H9 (cell line): ENCODE data around the gene PRAMEF17. TPM values are rescaled to one million over a fixed set of nuclear protein-coding genes. Genes with fewer than 3 reads are reported as not detected.
"Not testable (repeated sequence)": the region's sequence is repeated elsewhere in the genome, so short reads cannot be mapped to it uniquely, and the experiment has no call there.

Source experiments
- DNase-seq: peaks from one replicate; pipeline ENCODE4 v3.0.0-alpha.2; 2017
- H2AFZ ChIP-seq: one replicate; pipeline ENCODE4 v1.6.1; 2013; ENCODE audit warnings: mild to moderate bottlenecking, low read length, control low read depth, moderate library complexity
- H2AK5ac ChIP-seq: 2 replicates; pipeline ENCODE4 v1.6.1; 2013; ENCODE audit warnings: low read length, control low read depth, mixed read lengths; ENCODE audit not compliant: insufficient read length
- H2BK120ac ChIP-seq: one replicate; pipeline ENCODE4 v1.6.1; 2013; ENCODE audit warnings: low read depth, mild to moderate bottlenecking, low read length, control low read depth, inconsistent platforms; ENCODE audit not compliant: poor library complexity, severe bottlenecking
- H2BK12ac ChIP-seq: 2 replicates; pipeline ENCODE4 v1.6.1; 2013; ENCODE audit warnings: low read length, control low read depth, mixed read lengths, low read depth; ENCODE audit not compliant: insufficient read length
- H2BK15ac ChIP-seq: 2 replicates; pipeline ENCODE4 v1.6.1; 2013; ENCODE audit warnings: low read depth, low read length, control low read depth
- H2BK20ac ChIP-seq: one replicate; pipeline ENCODE4 v1.6.1; 2013; ENCODE audit warnings: low read depth, mild to moderate bottlenecking, low read length, control low read depth, inconsistent platforms; ENCODE audit not compliant: poor library complexity, severe bottlenecking
- H2BK5ac ChIP-seq: 2 replicates; pipeline ENCODE4 v1.6.1; 2013; ENCODE audit warnings: low read length, control low read depth, mixed read lengths; ENCODE audit not compliant: insufficient read length
- H3K14ac ChIP-seq: 2 replicates; pipeline ENCODE4 v1.6.1; 2013; ENCODE audit warnings: low read length, control low read depth; ENCODE audit not compliant: insufficient read depth
- H3K18ac ChIP-seq: 2 replicates; pipeline ENCODE4 v1.6.1; 2013; ENCODE audit warnings: low read depth, mild to moderate bottlenecking, mixed read lengths, low read length, control low read depth; ENCODE audit not compliant: insufficient read length
- H3K23ac ChIP-seq: 2 replicates; pipeline ENCODE4 v1.6.1; 2013; ENCODE audit warnings: low read length, control low read depth, mixed read lengths, low read depth; ENCODE audit not compliant: insufficient read length
- H3K23me2 ChIP-seq: 2 replicates; pipeline ENCODE4 v1.6.1; 2013; ENCODE audit warnings: low read depth, mild to moderate bottlenecking, mixed read lengths, low read length, control low read depth; ENCODE audit not compliant: insufficient read length, poor library complexity, severe bottlenecking
- H3K27ac ChIP-seq: 2 replicates; pipeline ENCODE4 v1.5.1; 2013; ENCODE audit warnings: low read length, control low read depth, mixed read lengths, low read depth; ENCODE audit not compliant: insufficient read length
- H3K27me3 ChIP-seq: 2 replicates; pipeline ENCODE4 v1.6.1; 2013; ENCODE audit warnings: low read length, control low read depth, inconsistent platforms; ENCODE audit not compliant: insufficient read depth
- H3K4ac ChIP-seq: 2 replicates; pipeline ENCODE4 v1.6.1; 2013; ENCODE audit warnings: low read depth, mild to moderate bottlenecking, control low read depth, inconsistent platforms, low read length, moderate library complexity
- H3K4me1 ChIP-seq: 2 replicates; pipeline ENCODE4 v1.6.1; 2013; ENCODE audit warnings: low read length, control low read depth, inconsistent platforms; ENCODE audit not compliant: insufficient read depth
- H3K4me2 ChIP-seq: 2 replicates; pipeline ENCODE4 v1.6.1; 2013; ENCODE audit warnings: low read length, control low read depth, mixed read lengths; ENCODE audit not compliant: insufficient read length, insufficient read depth
- H3K56ac ChIP-seq: 2 replicates; pipeline ENCODE4 v1.6.1; 2013; ENCODE audit warnings: low read depth, mild to moderate bottlenecking, mixed read lengths, low read length, control low read depth; ENCODE audit not compliant: insufficient read length
- H3K79me1 ChIP-seq: 2 replicates; pipeline ENCODE4 v1.6.1; 2013; ENCODE audit warnings: low read depth, mild to moderate bottlenecking, moderate library complexity, low read length, control low read depth, inconsistent platforms; ENCODE audit not compliant: insufficient read depth, poor library complexity, severe bottlenecking
- H3K79me2 ChIP-seq: 2 replicates; pipeline ENCODE4 v1.6.1; 2013; ENCODE audit warnings: low read length, control low read depth, inconsistent platforms; ENCODE audit not compliant: insufficient read depth
- H3K9ac ChIP-seq: 2 replicates; pipeline ENCODE4 v1.6.1; 2013; ENCODE audit warnings: low read length, control low read depth, mixed read lengths; ENCODE audit not compliant: insufficient read length; ENCODE audit errors: extremely low read depth
- H3K9me3 ChIP-seq: one replicate; pipeline ENCODE4 v1.6.1; 2013; ENCODE audit warnings: low read depth, low read length, inconsistent platforms; ENCODE audit not compliant: control insufficient read depth
- H3T11ph ChIP-seq: one replicate; pipeline ENCODE4 v1.6.1; 2013; ENCODE audit warnings: mild to moderate bottlenecking, low read length, control low read depth, inconsistent platforms
- H4K20me1 ChIP-seq: one replicate; pipeline ENCODE4 v1.6.1; 2013; ENCODE audit not compliant: control insufficient read depth, insufficient read length, insufficient read depth
- H4K5ac ChIP-seq: 2 replicates; pipeline ENCODE4 v1.6.1; 2013; ENCODE audit warnings: low read depth, mild to moderate bottlenecking, mixed read lengths, low read length, control low read depth; ENCODE audit not compliant: insufficient read length
- H4K8ac ChIP-seq: replicated peaks from 2 replicates; pipeline ENCODE4 v1.6.1; 2013; ENCODE audit warnings: low read length, control low read depth, mixed read lengths, low read depth; ENCODE audit not compliant: insufficient read length
- H4K91ac ChIP-seq: 2 replicates; pipeline ENCODE4 v1.6.1; 2013; ENCODE audit warnings: low read depth, mild to moderate bottlenecking, moderate library complexity, mixed read lengths, low read length, control low read depth; ENCODE audit not compliant: insufficient read length
- H3K27ac Mint-ChIP-seq, 3 experiments: 2 replicates in 2 of 3; 3 replicates in 1 of 3; pipeline ENCODE4 v1.8.0; 2020 to 2021; ENCODE audit warnings: mixed read lengths in 3 of 3, mild to moderate bottlenecking in 1 of 3, moderate library complexity in 1 of 3
- H3K27me3 Mint-ChIP-seq: 2 replicates; pipeline ENCODE4 v1.8.0; 2021; ENCODE audit warnings: low read depth, mild to moderate bottlenecking, moderate library complexity, mixed read lengths
- H3K36me3 Mint-ChIP-seq, 3 experiments: 2 replicates in 2 of 3; 3 replicates in 1 of 3; pipeline ENCODE4 v1.8.0; 2020 to 2021; ENCODE audit warnings: low read depth in 3 of 3, mixed read lengths in 3 of 3; ENCODE audit not compliant: insufficient read depth in 1 of 3
- H3K4me1 Mint-ChIP-seq, 2 experiments: 2 replicates each; pipeline ENCODE4 v1.8.0; 2020; ENCODE audit warnings: mixed read lengths in 2 of 2
- H3K4me3 Mint-ChIP-seq, 2 experiments: 2 replicates in 1 of 2; 3 replicates in 1 of 2; pipeline ENCODE4 v1.8.0; 2020 to 2021; ENCODE audit warnings: mild to moderate bottlenecking in 2 of 2, mixed read lengths in 2 of 2, moderate library complexity in 1 of 2
- H3K9me3 Mint-ChIP-seq, 2 experiments: 2 replicates in 1 of 2; 3 replicates in 1 of 2; pipeline ENCODE4 v1.8.0; 2020; ENCODE audit warnings: mild to moderate bottlenecking in 2 of 2, mixed read lengths in 2 of 2, moderate library complexity in 1 of 2
- WGBS: extraction: QIAGEN DNeasy Blood & Tissue Kit; methylation state at CpG from one replicate; pipeline ENCODE4 v1.1.7; 2013; ENCODE audit warnings: missing lambda C conversion rate, low lambda C conversion rate, mixed read lengths; ENCODE audit not compliant: insufficient read length; ENCODE audit errors: extremely low coverage; 5-methylcytosine and 5-hydroxymethylcytosine counted together
- total RNA-seq: library from RNA; stranded (reverse); gene quantifications from 2 replicates; pipeline ENCODE4 v1.2.1, GENCODE V29; 2021

Gene PRAMEF17
- total RNA-seq, 1 experiment from 2014 or later, result not detected

GRCh38 chr1:13347034-13347433 is 42.4 kb upstream of the PRAMEF17 start, which contains the start of gene PRAMEF14:
TSS of gene PRAMEF14 (minus strand) at chr1:13347134. CDS start at chr1:13345314, 1,820 bp downstream.
- H2BK15ac ChIP-seq, H3K23ac ChIP-seq, H3K4me2 ChIP-seq, H2BK120ac ChIP-seq, H3K27me3 ChIP-seq, H3K79me2 ChIP-seq, H3K4ac ChIP-seq, H3K4me3 Mint-ChIP-seq, H2AFZ ChIP-seq, H2BK20ac ChIP-seq, H3K4me1 ChIP-seq, DNase-seq, H3K18ac ChIP-seq, H4K20me1 ChIP-seq, H2BK5ac ChIP-seq, H3K9ac ChIP-seq, H3K27me3 Mint-ChIP-seq, H3K56ac ChIP-seq, H4K91ac ChIP-seq, H4K5ac ChIP-seq, H4K8ac ChIP-seq, H3K9me3 ChIP-seq, H3K14ac ChIP-seq, H3T11ph ChIP-seq, H3K4me1 Mint-ChIP-seq, H3K27ac ChIP-seq, H2AK5ac ChIP-seq, H3K79me1 ChIP-seq, H3K27ac Mint-ChIP-seq, H3K36me3 Mint-ChIP-seq, H2BK12ac ChIP-seq, H3K23me2 ChIP-seq: not testable (repeated sequence)
- peaks cover 30 to 47% of the 10 kb centered on the region in 2 experiments for H3K9me3 Mint-ChIP-seq
- WGBS, result no CpG with 5 or more reads among the region's 7 CpGs

- H3K14ac ChIP-seq, H3K4ac ChIP-seq, H4K5ac ChIP-seq, H3K9me3 ChIP-seq, H2AK5ac ChIP-seq, H3K4me1 Mint-ChIP-seq, H3K18ac ChIP-seq, H4K91ac ChIP-seq, H2BK5ac ChIP-seq, H3T11ph ChIP-seq, H2BK120ac ChIP-seq, H3K9ac ChIP-seq, H3K56ac ChIP-seq, H2AFZ ChIP-seq, H3K23me2 ChIP-seq, H3K27ac ChIP-seq, H3K79me1 ChIP-seq, H2BK15ac ChIP-seq, H3K36me3 Mint-ChIP-seq, H2BK20ac ChIP-seq, H2BK12ac ChIP-seq, H3K27me3 ChIP-seq, H3K4me2 ChIP-seq, H3K79me2 ChIP-seq, H4K20me1 ChIP-seq, H4K8ac ChIP-seq, H3K23ac ChIP-seq, H3K4me3 Mint-ChIP-seq, H3K27me3 Mint-ChIP-seq, DNase-seq, H3K4me1 ChIP-seq, H3K27ac Mint-ChIP-seq: not testable (repeated sequence)
- no CpG with 5 or more reads among the region's 8 CpGs for WGBS
- peaks cover 21 to 34% of the 10 kb centered on the region in 2 experiments for H3K9me3 Mint-ChIP-seq
Measured at GRCh38 chr1:13353476-13353875, 36.0 kb upstream of the PRAMEF17 start.
